Panc1 (cell line): ENCODE measurements around the gene JMJD1C. TPM values are rescaled to one million over a fixed set of nuclear protein-coding genes. Genes with fewer than 3 reads are reported as not detected.
A peak's percentile ranks its signal among the peaks of the same experiment; 100 is the strongest.

ENCODE experiments used
- ATAC-seq: fragments of 200-7000 bp; cut with Tn5 transposase; 2 replicates; pipeline ENCODE4 v1.9.1; 2020; ENCODE audit warnings: mild to moderate bottlenecking, moderate library complexity
- BruUV-seq: library from RNA; stranded (reverse); fragments of 400-500 nt; replicated peaks from 2 replicates; lab custom pipeline; 2021; lab: Mats Ljungman, UMichigan
- CTCF ChIA-PET: fragments of 300-600 bp; sonication (Branson Sonifier 250); formaldehyde crosslinking; loops from one replicate; lab custom pipeline; 2022; ENCODE audit warnings: antibody characterized with exemption; lab: Charles Lee
- POLR2A ChIA-PET: fragments of 300-600 bp; sonication (Branson Sonifier 250); formaldehyde crosslinking; loops from one replicate; lab custom pipeline; 2022; ENCODE audit warnings: antibody characterized with exemption; lab: Charles Lee
- DNase-seq: peaks from one replicate; pipeline ENCODE4 v3.0.0-alpha.2; 2010; ENCODE audit warnings: low read depth, low spot score
- H3K27ac ChIP-seq: 2 replicates; pipeline ENCODE4 v1.5.1; 2011; ENCODE audit warnings: mild to moderate bottlenecking, low read length, inconsistent platforms
- H3K27me3 ChIP-seq: fragments of 200-500 bp; sonication (Bioruptor generic); 2 replicates; pipeline ENCODE4 v1.6.0; 2014; ENCODE audit warnings: low read length, inconsistent platforms; ENCODE audit not compliant: control insufficient read depth, insufficient read depth
- H3K36me3 ChIP-seq: fragments of 200-500 bp; sonication (Bioruptor generic); 2 replicates; pipeline ENCODE4 v1.5.1; 2014; ENCODE audit warnings: inconsistent platforms, mild to moderate bottlenecking, low read length, moderate library complexity; ENCODE audit not compliant: control insufficient read depth, insufficient read depth
- H3K4me1 ChIP-seq: 2 replicates; pipeline ENCODE4 v1.5.1; 2011; ENCODE audit warnings: inconsistent platforms, mild to moderate bottlenecking, low read length, moderate library complexity; ENCODE audit not compliant: control insufficient read depth, insufficient read depth
- H3K4me3 ChIP-seq, 2 experiments: 2 replicates each; pipeline ENCODE4 v1.5.1; 2011 to 2012; ENCODE audit warnings: low read depth in 2 of 2, low read length in 2 of 2, mild to moderate bottlenecking in 2 of 2, inconsistent platforms in 1 of 2, moderate library complexity in 1 of 2
- H3K9me3 ChIP-seq: fragments of 200-500 bp; sonication (Bioruptor generic); 2 replicates; pipeline ENCODE4 v1.5.1; 2014; ENCODE audit warnings: low read depth, mild to moderate bottlenecking, inconsistent platforms, low read length, moderate library complexity; ENCODE audit not compliant: control insufficient read depth, insufficient read depth
- POLR2AphosphoS5 ChIP-seq: IDR thresholded peaks from 2 replicates; pipeline ENCODE4 v1.6.1; 2012; ENCODE audit warnings: mild to moderate bottlenecking, low read depth, low read length, moderate library complexity
- SIN3A ChIP-seq: IDR thresholded peaks from 2 replicates; pipeline ENCODE4 v1.6.1; 2012; ENCODE audit warnings: low read depth, mild to moderate bottlenecking, low read length, moderate library complexity, borderline replicate concordance; ENCODE audit not compliant: insufficient read depth
- TCF7L2 ChIP-seq: IDR thresholded peaks from 2 replicates; pipeline ENCODE4 v1.6.1; 2011; ENCODE audit warnings: mild to moderate bottlenecking, low read depth, low read length, inconsistent platforms
- in situ Hi-C: cut with HindIII; loops from 2 replicates; pipeline ENCODE4 v1.10.0; 2016; ENCODE audit warnings: low sequenced_read_pairs, low pct_unique_long_range_greater_than_20kb
- intact Hi-C: fragments of 100-400 bp; cut with micrococcal nuclease; formaldehyde crosslinking; loops from one replicate; pipeline ENCODE4 v1.10.0; 2022; ENCODE audit not compliant: unreplicated experiment
- total RNA-seq: library from RNA; stranded (reverse); gene quantifications from one replicate; pipeline ENCODE4 v1.2.1, GENCODE V29; 2021; ENCODE audit not compliant: unreplicated experiment
- TF ChIP-seq, protein P1 (sequence below), 2 experiments: IDR thresholded peaks; 2 replicates each; pipeline ENCODE4 v1.6.1; 2011 to 2012; ENCODE audit warnings: low read depth in 2 of 2, control low read depth in 1 of 2, low read length in 1 of 2, mild to moderate bottlenecking in 1 of 2, moderate library complexity in 1 of 2; ENCODE audit not compliant: insufficient read depth in 1 of 2
- TF ChIP-seq, protein P2 (sequence below): fragments of 450-650 bp; IDR thresholded peaks from 2 replicates; pipeline ENCODE4 v1.5.1; 2017; ENCODE audit warnings: mild to moderate bottlenecking

The JMJD1C gene
- total RNA-seq, 1 experiment from 2014 or later = 88.3 TPM

GRCh38 chr10:63437116-63437949 lies 28.4 kb downstream of the JMJD1C start:
- H3K4me1 ChIP-seq = peaks cover 43% of the 10 kb centered on the region
- BruUV-seq = no TSS peak
- CTCF ChIA-PET = no interaction called here
- DNase-seq (no peak), ATAC-seq (no peak)
- no peaks in the 10 kb centered on the region for H3K27me3 ChIP-seq
- no peaks in the 10 kb centered on the region for H3K9me3 ChIP-seq
- POLR2A ChIA-PET = no interaction called here
- no peaks in the 10 kb centered on the region for H3K36me3 ChIP-seq
- H3K4me3 ChIP-seq = no peak overlapping the region
- peak overlapping the region; percentile 5; the same call in 1 of the 2 replicates for H3K27ac ChIP-seq
- intact Hi-C loops = no loop called here
- TF ChIP-seq SIN3A = no peak
- TF ChIP-seq, protein P1, sequence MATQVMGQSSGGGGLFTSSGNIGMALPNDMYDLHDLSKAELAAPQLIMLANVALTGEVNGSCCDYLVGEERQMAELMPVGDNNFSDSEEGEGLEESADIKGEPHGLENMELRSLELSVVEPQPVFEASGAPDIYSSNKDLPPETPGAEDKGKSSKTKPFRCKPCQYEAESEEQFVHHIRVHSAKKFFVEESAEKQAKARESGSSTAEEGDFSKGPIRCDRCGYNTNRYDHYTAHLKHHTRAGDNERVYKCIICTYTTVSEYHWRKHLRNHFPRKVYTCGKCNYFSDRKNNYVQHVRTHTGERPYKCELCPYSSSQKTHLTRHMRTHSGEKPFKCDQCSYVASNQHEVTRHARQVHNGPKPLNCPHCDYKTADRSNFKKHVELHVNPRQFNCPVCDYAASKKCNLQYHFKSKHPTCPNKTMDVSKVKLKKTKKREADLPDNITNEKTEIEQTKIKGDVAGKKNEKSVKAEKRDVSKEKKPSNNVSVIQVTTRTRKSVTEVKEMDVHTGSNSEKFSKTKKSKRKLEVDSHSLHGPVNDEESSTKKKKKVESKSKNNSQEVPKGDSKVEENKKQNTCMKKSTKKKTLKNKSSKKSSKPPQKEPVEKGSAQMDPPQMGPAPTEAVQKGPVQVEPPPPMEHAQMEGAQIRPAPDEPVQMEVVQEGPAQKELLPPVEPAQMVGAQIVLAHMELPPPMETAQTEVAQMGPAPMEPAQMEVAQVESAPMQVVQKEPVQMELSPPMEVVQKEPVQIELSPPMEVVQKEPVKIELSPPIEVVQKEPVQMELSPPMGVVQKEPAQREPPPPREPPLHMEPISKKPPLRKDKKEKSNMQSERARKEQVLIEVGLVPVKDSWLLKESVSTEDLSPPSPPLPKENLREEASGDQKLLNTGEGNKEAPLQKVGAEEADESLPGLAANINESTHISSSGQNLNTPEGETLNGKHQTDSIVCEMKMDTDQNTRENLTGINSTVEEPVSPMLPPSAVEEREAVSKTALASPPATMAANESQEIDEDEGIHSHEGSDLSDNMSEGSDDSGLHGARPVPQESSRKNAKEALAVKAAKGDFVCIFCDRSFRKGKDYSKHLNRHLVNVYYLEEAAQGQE (IDR thresholded peaks at IDR 0.05; ENCODE audit: insufficient read depth in 1 of 2, low read depth in 2 of 2, low read length in 1 of 2) = no peak
- TF ChIP-seq POLR2AphosphoS5 = no peak
- TF ChIP-seq, protein P2, sequence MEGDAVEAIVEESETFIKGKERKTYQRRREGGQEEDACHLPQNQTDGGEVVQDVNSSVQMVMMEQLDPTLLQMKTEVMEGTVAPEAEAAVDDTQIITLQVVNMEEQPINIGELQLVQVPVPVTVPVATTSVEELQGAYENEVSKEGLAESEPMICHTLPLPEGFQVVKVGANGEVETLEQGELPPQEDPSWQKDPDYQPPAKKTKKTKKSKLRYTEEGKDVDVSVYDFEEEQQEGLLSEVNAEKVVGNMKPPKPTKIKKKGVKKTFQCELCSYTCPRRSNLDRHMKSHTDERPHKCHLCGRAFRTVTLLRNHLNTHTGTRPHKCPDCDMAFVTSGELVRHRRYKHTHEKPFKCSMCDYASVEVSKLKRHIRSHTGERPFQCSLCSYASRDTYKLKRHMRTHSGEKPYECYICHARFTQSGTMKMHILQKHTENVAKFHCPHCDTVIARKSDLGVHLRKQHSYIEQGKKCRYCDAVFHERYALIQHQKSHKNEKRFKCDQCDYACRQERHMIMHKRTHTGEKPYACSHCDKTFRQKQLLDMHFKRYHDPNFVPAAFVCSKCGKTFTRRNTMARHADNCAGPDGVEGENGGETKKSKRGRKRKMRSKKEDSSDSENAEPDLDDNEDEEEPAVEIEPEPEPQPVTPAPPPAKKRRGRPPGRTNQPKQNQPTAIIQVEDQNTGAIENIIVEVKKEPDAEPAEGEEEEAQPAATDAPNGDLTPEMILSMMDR = no peak
- TF ChIP-seq TCF7L2 = no peak
- in situ Hi-C loops = no loop called here

DNA sequence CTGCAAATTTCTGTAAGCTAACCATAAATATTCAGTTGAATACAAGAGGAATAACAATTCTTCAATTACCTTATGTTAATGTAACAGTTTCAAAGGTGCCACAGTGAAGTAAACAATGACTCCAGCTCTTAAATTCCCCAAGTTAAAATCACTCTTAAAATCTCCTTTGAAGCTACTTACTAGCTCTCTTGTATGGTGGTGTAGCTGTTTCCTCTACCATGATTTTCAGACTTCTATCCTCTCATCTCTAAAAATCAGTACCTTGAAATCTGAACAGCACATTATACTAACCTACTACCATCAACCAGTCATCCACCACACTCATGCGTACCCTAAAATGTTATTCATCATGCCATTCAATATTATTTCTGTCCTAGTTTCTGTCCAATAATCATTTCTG lies 29.6 kb downstream of the JMJD1C start:
- Histone ChIP-seq H3K36me3 (no peaks in the 10 kb centered on the region), H3K4me3 (no peak overlapping the region), H3K27me3 (no peaks in the 10 kb centered on the region), H3K4me1 (peaks cover 41% of the 10 kb centered on the region), H3K9me3 (no peaks in the 10 kb centered on the region), H3K27ac (no peak overlapping the region)
- BruUV-seq = no TSS peak
- no peak for DNase-seq
- no peak for ATAC-seq
- ChIA-PET CTCF (no interaction called here), POLR2A (no interaction called here)
- no peak for TF ChIP-seq SIN3A
- TF ChIP-seq, protein P1 (IDR thresholded peaks at IDR 0.05; ENCODE audit: insufficient read depth in 1 of 2, low read depth in 2 of 2, low read length in 1 of 2) = no peak
- no peak for TF ChIP-seq POLR2AphosphoS5
- TF ChIP-seq, protein P2 = no peak
- no peak for TF ChIP-seq TCF7L2
- in situ Hi-C loops = no loop called here
- intact Hi-C loops = no loop called here
